ENCODE measurements around the gene FAM118B.
"Not testable (repeated sequence)": the region's sequence is repeated elsewhere in the genome, so short reads cannot be mapped to it uniquely, and the experiment has no call there.

FAM118B gene

DNA sequence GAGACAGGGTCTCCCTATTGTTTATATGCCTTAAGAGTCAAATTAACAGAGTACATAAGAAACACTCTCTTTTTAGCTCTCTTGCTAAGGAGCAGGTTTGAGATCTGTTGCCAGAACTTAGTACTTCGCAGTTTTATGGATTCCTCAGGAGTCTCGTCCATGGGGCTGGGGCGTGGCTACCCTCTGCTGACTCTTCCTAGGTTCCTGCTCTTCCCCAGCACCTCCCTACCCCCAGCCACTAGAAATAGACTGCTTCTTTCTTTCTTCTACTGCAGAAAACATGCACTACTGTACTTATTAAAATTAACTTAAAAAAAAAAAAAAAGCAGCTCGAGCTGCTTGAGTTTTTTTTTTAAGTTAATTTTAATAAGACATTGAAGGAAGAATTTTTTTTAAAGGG, 8.0 kb downstream of the FAM118B start:
- DNase-seq (ENCODE audit: low spot score) = no peak

GRCh38 chr11:126224647-126225294, 13.2 kb downstream of the FAM118B start:
- no peak for DNase-seq (ENCODE audit: low spot score)

- DNase-seq (ENCODE audit: low spot score) = no peak
Observed at GRCh38 chr11:126225295-126225665, 13.7 kb downstream of the FAM118B start.

GRCh38 chr11:126226334-126227084, 14.9 kb downstream of the FAM118B start:
- no peak for DNase-seq (ENCODE audit: low spot score)

DNA sequence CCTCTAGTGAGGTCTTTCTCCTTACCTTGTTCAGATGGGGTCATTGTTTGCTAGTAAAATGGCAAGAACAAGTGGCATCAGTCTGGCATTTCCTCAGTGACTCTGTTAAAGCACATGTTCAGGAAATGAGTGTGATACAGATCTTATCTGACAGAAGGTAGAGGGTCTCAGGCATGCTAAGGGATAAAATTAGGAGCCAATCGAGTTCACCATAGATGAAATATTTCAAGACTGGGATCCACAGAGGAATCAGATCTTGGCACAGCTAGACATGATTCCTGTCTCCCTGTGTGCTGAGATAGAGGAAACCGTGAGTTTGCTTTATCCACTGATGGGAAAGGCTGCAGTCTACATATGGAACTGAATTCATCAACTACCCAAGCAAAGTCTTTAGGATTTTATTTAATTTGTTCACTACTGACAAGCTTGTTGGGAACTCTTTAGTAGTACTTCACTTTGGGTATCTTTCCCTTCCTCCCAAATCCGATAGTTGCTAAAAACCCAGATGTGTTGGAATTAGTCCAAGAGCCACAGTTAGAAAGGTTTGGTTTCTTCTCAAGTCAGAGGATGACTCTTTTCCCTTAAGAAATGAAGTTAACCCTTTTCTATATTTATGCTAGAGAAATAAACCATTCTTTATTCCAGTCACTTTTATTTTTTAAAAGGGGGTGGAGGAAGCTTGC, 18.4 kb downstream of the FAM118B start:
- no peak for DNase-seq (ENCODE audit: low spot score)

DNA sequence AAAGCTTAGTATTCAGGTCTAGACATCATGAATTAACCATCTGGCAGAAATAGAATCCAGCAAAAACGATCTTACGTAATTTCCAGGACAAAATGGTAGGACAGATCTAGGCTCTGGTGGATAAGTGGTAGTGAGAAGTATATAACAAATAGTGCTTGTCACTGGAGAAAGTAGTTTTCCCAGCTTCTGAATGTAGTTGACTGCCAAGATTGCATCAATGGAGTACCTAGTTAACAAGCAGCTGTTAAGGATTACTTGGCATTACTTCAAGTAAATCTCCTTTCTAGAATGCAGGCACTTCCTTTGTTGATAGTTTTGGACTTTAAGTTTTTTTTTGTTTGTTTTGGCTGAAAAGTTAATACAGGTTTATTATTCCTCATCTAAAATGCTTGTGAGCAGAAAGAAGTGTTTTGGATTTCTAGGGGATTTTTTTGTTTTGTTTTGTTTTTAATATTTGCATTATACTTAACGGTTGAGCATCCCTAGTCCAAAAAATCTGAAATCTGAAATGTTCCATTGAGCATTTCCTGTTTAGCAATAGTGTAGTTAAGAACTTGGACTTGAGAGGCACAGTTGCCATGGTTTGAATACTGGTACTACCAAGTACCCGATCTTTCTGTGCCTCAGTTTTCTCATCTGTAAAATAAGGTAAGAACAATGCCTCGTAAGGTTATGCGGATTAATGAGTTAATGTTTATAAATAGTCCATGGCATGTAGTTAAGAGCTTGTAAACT, 20.3 kb downstream of the FAM118B start:
- DNase-seq (ENCODE audit: low spot score) = no peak

- DNase-seq (ENCODE audit: low spot score) = no peak
Observed at GRCh38 chr11:126232683-126233082, 21.1 kb downstream of the FAM118B start.

DNA sequence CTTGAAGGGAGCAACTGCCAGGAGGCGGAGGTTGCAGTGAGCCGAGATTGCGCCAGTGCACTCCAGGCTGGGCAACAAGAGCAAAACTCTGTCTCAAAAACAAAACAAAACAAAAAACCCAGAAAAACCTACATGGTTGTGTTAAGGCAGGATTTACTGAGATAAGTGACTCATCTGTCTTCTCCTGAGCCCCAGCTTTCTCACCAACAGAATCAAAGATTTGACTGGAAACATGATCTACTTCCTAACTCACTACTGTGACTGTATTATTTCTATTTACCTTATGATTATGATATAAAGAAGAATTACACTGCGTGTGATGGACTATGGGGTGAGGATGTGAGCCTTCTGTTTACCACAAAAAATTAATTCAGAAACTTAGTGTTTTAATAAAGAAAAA, 21.8 kb downstream of the FAM118B start:
- DNase-seq (ENCODE audit: low spot score) = no peak

GRCh38 chr11:126246636-126247035, 35.1 kb downstream of the FAM118B start:
- no peak for DNase-seq (ENCODE audit: low spot score)

GRCh38 chr11:126253265-126253664, 41.7 kb downstream of the FAM118B start:
- DNase-seq (ENCODE audit: low spot score) = no peak

GRCh38 chr11:126254819-126255218, 43.2 kb downstream of the FAM118B start:
- DNase-seq (ENCODE audit: low spot score) = no peak

GRCh38 chr11:126255507-126255906, 43.9 kb downstream of the FAM118B start:
- not testable (repeated sequence) for DNase-seq (ENCODE audit: low spot score)

DNA sequence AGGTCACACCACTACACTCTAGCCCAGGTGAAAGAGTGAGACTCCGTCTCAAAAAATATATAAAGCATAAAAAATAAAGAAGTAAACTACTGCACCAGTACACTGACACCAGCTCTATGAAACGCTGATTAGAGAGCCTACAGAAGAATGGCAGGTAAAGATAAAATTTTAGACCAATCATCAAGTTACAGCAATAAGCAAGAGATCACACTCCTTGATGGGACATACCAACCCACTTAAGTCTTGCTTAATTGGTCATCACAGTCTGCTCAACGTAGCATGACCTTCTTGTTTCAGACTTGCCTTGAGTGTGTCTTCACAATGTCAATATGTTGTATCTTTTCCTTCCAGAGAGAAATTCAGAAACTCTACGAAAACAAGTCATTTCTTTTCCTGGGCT, 44.6 kb downstream of the FAM118B start:
- no peak for DNase-seq (ENCODE audit: low spot score)

- DNase-seq (ENCODE audit: low spot score) = no peak
Observed at GRCh38 chr11:126257144-126257543, 45.6 kb downstream of the FAM118B start.

- no peak for DNase-seq (ENCODE audit: low spot score)
Observed at GRCh38 chr11:126257764-126258163, 46.2 kb downstream of the FAM118B start.

- DNase-seq (ENCODE audit: low spot score) = no peak
Observed at GRCh38 chr11:126262216-126262615, 50.6 kb downstream of the FAM118B start.

DNA sequence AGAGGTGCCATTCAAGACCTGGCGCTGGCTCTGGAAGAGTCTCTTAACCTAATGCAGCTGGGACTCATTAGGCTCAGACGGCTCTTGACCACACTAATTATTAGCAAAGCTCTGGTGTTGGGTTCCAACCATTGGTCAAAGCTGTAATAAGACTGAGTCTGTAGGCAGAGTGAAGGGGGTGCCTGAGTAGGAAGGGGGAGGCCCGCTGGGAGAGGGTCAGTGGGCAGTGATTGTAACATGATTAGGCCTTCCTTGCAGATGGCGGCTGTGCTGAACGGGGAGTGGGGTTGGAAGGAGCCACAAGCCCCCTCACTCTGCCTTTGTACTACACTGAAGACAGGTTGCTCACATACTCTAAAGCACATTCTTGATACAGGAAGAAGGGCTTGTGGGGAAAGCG, 51.9 kb downstream of the FAM118B start:
- no peak for DNase-seq (ENCODE audit: low spot score)

- no peak for DNase-seq (ENCODE audit: low spot score)
Observed at GRCh38 chr11:126265811-126266210, 54.2 kb downstream of the FAM118B start.

GRCh38 chr11:126267650-126268049, 56.1 kb downstream of the FAM118B start:
- peak; percentile 9 for DNase-seq (ENCODE audit: low spot score)

- DNase-seq (ENCODE audit: low spot score) = no peak
Observed at GRCh38 chr11:126268361-126268707, 56.8 kb downstream of the FAM118B start.

- DNase-seq (ENCODE audit: low spot score) = peak; percentile 98
Observed at GRCh38 chr11:126268708-126269579, 57.4 kb downstream of the FAM118B start, which contains the start of the genes FOXRED1 and SRPRA. Gene FOXRED1, plus strand, starts transcription at chr11:126269154. Its CDS starts 53 bp downstream, at chr11:126269207. Gene SRPRA, minus strand, starts transcription at chr11:126268895. Its CDS starts 91 bp downstream, at chr11:126268804.
